OCI-LY1 (cell line): ENCODE results near the gene ETNK2.

Source experiments
- H2AFZ ChIP-seq: fragments of 200-600 bp; sonication (generic), shearing (Covaris generic); 2 replicates; pipeline ENCODE4 v1.6.0; 2014; ENCODE audit warnings: antibody characterized with exemption, mild to moderate bottlenecking, low read length
- H3F3A ChIP-seq: fragments of 200-600 bp; sonication (generic), shearing (Covaris generic); 2 replicates; pipeline ENCODE4 v1.6.0; 2014; ENCODE audit warnings: mild to moderate bottlenecking, antibody characterized with exemption, low read length, moderate library complexity; ENCODE audit not compliant: insufficient read depth
- H3K27ac ChIP-seq: fragments of 200-600 bp; sonication (generic); 2 replicates; pipeline ENCODE4 v1.5.1; 2014; ENCODE audit warnings: low read length, mixed run types, mild to moderate bottlenecking, low read depth; ENCODE audit not compliant: poor library complexity, severe bottlenecking
- H3K27me3 ChIP-seq: fragments of 200-600 bp; sonication (generic); 2 replicates; pipeline ENCODE4 v1.6.0; 2014; ENCODE audit warnings: antibody characterized with exemption, mild to moderate bottlenecking, low read length, moderate library complexity; ENCODE audit not compliant: insufficient read depth
- H3K36me3 ChIP-seq: fragments of 200-600 bp; sonication (generic); 2 replicates; pipeline ENCODE4 v1.6.1; 2014; ENCODE audit warnings: mild to moderate bottlenecking, antibody characterized with exemption, low read length, moderate library complexity, mixed read lengths; ENCODE audit not compliant: insufficient read depth
- H3K4me1 ChIP-seq: fragments of 200-600 bp; sonication (generic); 2 replicates; pipeline ENCODE4 v1.5.1; 2014; ENCODE audit warnings: mild to moderate bottlenecking, low read length, moderate library complexity; ENCODE audit not compliant: insufficient read depth, severe bottlenecking
- H3K4me2 ChIP-seq: fragments of 200-600 bp; sonication (generic), shearing (Covaris generic); 2 replicates; pipeline ENCODE4 v1.6.1; 2014; ENCODE audit warnings: low read length
- H3K4me3 ChIP-seq: fragments of 200-600 bp; sonication (generic); 2 replicates; pipeline ENCODE4 v1.5.1; 2014; ENCODE audit warnings: low read length, low read depth, mild to moderate bottlenecking, mixed read lengths; ENCODE audit not compliant: poor library complexity, severe bottlenecking
- H3K79me2 ChIP-seq: fragments of 200-600 bp; shearing (Covaris generic); 2 replicates; pipeline ENCODE4 v1.6.1; 2016; ENCODE audit warnings: mixed run types, low read length, mixed read lengths; ENCODE audit not compliant: insufficient read depth
- H3K9ac ChIP-seq: fragments of 200-600 bp; sonication (generic), shearing (Covaris generic); 2 replicates; pipeline ENCODE4 v1.6.1; 2014; ENCODE audit warnings: mild to moderate bottlenecking, low read length, mixed read lengths
- H3K9me2 ChIP-seq: fragments of 200-600 bp; sonication (generic), shearing (Covaris generic); 2 replicates; pipeline ENCODE4 v1.6.1; 2014; ENCODE audit warnings: low read depth, mild to moderate bottlenecking, low read length, mixed read lengths
- H3K9me3 ChIP-seq: fragments of 200-600 bp; shearing (Covaris generic); 2 replicates; pipeline ENCODE4 v1.6.1; 2014; ENCODE audit warnings: low read length, mixed read lengths
- H4K20me1 ChIP-seq: fragments of 200-600 bp; sonication (generic), shearing (Covaris generic); 2 replicates; pipeline ENCODE4 v1.6.0; 2016; ENCODE audit warnings: mild to moderate bottlenecking, low read length; ENCODE audit not compliant: insufficient read depth
- EZH2 ChIP-seq: fragments of 200-600 bp; sonication (generic), shearing (Covaris generic); IDR thresholded peaks from 2 replicates; pipeline ENCODE4 v1.8.0; 2017; ENCODE audit warnings: borderline replicate concordance, mixed run types, mild to moderate bottlenecking, antibody characterized with exemption, low read length, moderate library complexity, mixed read lengths
- TF ChIP-seq, protein P1 (sequence below): fragments of 200-600 bp; sonication (generic), shearing (Covaris generic); IDR thresholded peaks from 2 replicates; pipeline ENCODE4 v1.5.1; 2017; ENCODE audit warnings: mild to moderate bottlenecking, antibody characterized with exemption, low read length, moderate library complexity, mixed read lengths

ETNK2 gene

DNA sequence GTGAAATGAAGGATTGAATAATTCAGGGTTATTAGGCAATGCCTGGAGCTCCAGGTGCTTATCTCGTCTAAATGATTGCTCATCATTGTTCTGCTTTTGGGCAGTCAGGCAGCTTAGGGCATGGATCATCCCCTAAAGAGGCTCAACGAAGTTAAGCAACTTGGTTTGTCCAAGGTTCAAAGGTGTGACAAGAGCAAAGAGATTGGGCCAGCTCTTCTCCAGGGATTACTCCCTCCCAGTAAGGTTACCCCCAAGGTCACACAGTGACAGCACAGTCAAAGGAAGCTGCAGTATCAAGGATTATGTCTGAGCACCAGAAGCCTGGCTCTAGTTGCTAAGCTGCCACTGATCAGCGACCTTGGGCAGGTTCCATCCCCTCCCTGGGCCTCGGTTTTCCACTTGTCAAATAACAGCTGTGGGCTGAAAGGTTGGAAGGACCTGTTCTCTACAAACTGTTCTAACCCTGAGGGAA lies 6.8 kb downstream of the ETNK2 start:
- Histone ChIP-seq H3K9me2 (no peaks in the 10 kb centered on the region), H3K79me2 (no peaks in the 10 kb centered on the region), H3K27me3 (no peaks in the 10 kb centered on the region), H3K4me2 (no peak overlapping the region), H3K27ac (no peak overlapping the region), H3K9ac (no peak overlapping the region), H2AFZ (no peak overlapping the region), H3K4me1 (no peaks in the 10 kb centered on the region), H4K20me1 (no peaks in the 10 kb centered on the region), H3K9me3 (no peaks in the 10 kb centered on the region), H3K36me3 (no peaks in the 10 kb centered on the region), H3F3A (no peaks in the 10 kb centered on the region), H3K4me3 (no peak overlapping the region)
- TF ChIP-seq, protein P1, sequence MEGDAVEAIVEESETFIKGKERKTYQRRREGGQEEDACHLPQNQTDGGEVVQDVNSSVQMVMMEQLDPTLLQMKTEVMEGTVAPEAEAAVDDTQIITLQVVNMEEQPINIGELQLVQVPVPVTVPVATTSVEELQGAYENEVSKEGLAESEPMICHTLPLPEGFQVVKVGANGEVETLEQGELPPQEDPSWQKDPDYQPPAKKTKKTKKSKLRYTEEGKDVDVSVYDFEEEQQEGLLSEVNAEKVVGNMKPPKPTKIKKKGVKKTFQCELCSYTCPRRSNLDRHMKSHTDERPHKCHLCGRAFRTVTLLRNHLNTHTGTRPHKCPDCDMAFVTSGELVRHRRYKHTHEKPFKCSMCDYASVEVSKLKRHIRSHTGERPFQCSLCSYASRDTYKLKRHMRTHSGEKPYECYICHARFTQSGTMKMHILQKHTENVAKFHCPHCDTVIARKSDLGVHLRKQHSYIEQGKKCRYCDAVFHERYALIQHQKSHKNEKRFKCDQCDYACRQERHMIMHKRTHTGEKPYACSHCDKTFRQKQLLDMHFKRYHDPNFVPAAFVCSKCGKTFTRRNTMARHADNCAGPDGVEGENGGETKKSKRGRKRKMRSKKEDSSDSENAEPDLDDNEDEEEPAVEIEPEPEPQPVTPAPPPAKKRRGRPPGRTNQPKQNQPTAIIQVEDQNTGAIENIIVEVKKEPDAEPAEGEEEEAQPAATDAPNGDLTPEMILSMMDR: no peak
- TF ChIP-seq EZH2: no peak

DNA sequence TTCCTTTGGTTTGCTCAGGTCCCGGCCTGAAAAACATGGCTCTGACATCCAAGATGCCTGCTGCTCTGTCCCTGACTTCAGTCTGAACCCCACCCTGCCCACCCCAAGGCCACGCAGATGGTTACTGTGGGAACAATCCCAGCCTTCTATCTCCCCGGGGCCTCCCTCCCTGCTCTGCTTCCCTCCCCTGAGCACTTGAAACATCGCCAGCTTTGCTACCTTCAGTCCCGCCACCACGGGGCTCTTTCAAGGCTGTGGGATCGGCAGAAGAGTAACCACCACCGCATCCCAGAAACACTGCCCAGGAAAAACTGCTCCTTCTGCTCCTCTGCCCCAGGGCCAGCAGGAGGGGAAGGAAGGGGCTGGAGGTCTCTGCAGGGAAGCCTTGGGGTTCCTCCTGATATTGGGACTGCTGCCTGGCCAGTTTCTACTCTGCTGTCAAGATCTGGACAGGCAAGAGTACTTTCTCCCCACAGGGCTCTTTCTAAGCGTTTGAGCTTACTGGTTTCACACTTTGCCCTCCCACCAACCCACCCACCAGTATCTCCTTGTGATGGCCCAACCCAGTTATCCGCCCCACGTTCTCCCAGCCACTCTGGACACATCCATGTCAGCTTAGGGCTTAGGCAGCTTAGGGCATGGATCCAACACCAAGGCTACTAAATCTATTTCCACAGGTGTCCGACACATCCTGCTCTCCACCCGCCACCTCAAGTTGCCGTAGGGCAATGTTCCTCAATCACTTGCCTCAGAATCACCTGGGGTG lies 8.4 kb downstream of the ETNK2 start:
- TF ChIP-seq, protein P1: no peak
- no peak for TF ChIP-seq EZH2
- Histone ChIP-seq H2AFZ (no peak overlapping the region), H3K9ac (no peak overlapping the region), H3K27me3 (no peaks in the 10 kb centered on the region), H4K20me1 (no peaks in the 10 kb centered on the region), H3K27ac (no peak overlapping the region), H3K4me1 (no peaks in the 10 kb centered on the region), H3K36me3 (no peaks in the 10 kb centered on the region), H3K9me3 (no peaks in the 10 kb centered on the region), H3K4me2 (no peak overlapping the region), H3K79me2 (no peaks in the 10 kb centered on the region), H3F3A (no peaks in the 10 kb centered on the region), H3K9me2 (no peaks in the 10 kb centered on the region), H3K4me3 (no peak overlapping the region)

DNA sequence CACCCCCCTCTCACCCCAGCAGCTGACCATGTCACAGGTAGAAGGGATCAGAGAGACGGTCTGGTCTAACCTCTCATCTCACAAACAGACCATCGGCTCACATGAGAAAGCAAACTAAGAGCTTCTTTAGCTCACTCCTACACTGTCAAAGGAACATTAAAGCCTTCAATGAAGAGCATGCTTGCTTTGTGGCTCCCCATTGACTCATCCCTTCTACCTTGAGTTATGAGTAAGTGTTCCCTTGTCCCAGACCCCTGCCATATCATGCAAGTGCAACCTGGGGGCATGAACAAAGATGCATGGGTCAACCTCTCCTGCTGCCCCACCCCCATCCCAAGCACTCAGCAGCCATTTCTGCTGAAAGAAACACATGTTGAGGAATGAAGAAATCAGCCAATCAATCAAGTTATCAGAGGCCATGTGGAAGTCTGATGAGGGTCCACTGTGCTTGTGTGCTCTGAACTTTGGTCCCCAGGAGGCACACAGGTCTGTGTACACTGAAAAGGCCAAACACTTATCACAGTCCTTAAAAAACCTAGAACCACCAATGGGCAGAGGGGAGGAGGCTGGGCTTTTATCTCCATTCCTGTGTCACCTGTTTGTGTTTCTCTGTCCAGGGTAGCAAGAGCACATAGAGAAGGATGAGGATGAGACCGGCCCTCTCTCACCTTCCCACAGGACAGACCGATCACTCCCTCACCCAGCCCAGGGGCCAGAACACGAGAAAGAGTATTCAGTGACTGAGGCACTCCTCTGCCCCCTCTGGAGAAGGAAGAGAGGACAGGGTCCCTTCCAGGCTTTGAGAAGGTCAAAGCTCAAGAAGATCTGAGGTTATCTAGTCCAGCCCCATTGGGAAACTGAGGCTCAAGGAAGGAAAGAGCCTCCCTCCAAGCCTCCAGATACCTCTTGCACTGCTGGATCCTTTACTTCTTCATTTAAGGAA lies 9.5 kb downstream of the ETNK2 start:
- no peak overlapping the region for H3K4me2 ChIP-seq
- no peaks in the 10 kb centered on the region for H3K9me3 ChIP-seq
- H3K9ac ChIP-seq: no peak overlapping the region
- H3F3A ChIP-seq: no peaks in the 10 kb centered on the region
- H3K9me2 ChIP-seq: no peaks in the 10 kb centered on the region
- H3K27ac ChIP-seq: no peak overlapping the region
- no peaks in the 10 kb centered on the region for H3K79me2 ChIP-seq
- no peaks in the 10 kb centered on the region for H3K4me1 ChIP-seq
- no peak overlapping the region for H3K4me3 ChIP-seq
- H3K27me3 ChIP-seq: no peaks in the 10 kb centered on the region
- no peaks in the 10 kb centered on the region for H3K36me3 ChIP-seq
- no peak overlapping the region for H2AFZ ChIP-seq
- TF ChIP-seq, protein P1: no peak
- TF ChIP-seq EZH2: no peak
- no peaks in the 10 kb centered on the region for H4K20me1 ChIP-seq
